Renal cortex interstitium (tissue), 11 donors: ENCODE measurements around the gene SERPINB10. TPM values are rescaled to one million over a fixed set of nuclear protein-coding genes. Genes with fewer than 3 reads are reported as not detected.
"Not testable (repeated sequence)": the region's sequence is repeated elsewhere in the genome, so short reads cannot be mapped to it uniquely, and the experiment has no call there.

ENCODE experiments used
- DNase-seq, 11 donors: peaks; one replicate each; pipeline ENCODE4 v3.0.0-alpha.2; 2013; ENCODE audit warnings: low read depth in 9 of 11, low spot score in 4 of 11; ENCODE audit errors: extremely low read depth in 1 of 11
- polyA plus RNA-seq, 3 donors: library from polyadenylated mRNA; unstranded; fragments of 120-200 nt; gene quantifications; one replicate each; pipeline ENCODE4 v1.2.1, GENCODE V29; 2013; ENCODE audit not compliant: insufficient read length in 3 of 3

Gene SERPINB10
- polyA plus RNA-seq, 3 donors: 0.11 to 0.16 TPM; not detected in 1

DNA sequence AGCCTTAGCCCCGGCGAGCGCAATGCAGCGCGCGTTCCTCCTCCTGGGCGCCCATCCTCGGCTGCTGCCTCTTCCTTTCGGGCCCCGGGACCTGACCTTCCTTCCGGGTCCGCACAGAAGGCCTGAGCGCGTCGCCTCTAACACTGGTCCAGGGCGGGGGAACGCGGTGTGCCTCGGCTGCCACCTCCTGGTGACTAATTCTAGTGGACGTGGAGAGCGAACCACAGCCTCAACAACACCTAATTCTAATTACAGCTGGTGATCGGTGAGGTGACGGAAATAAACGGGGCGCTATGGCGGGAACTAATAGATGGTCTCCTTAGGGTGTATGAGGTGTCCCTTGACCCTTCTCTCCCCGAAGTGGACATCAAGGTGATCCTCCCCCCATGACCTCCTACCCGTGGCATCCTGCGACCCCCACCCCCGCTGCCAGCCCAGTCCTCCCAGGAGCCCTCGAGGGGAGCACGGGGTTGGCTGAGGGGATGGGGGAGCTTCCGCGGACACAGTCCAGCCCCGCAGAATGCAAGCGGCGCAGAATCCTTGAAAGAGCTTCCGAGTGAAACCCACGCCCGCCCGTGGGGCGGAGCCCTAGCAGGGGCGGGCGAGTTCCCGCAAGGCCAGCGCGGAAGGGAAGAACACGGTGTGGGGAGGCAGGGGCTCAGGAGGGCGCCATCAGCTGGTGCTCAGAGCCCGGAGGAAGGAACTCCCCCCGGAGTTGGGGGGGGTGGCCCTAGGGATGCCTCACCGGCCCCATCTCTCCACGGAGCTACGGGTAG, 28.6 kb downstream of the SERPINB10 start:
- DNase-seq: peak in 10 of 11 donors; percentile 35 to 62 (median 58)

DNA sequence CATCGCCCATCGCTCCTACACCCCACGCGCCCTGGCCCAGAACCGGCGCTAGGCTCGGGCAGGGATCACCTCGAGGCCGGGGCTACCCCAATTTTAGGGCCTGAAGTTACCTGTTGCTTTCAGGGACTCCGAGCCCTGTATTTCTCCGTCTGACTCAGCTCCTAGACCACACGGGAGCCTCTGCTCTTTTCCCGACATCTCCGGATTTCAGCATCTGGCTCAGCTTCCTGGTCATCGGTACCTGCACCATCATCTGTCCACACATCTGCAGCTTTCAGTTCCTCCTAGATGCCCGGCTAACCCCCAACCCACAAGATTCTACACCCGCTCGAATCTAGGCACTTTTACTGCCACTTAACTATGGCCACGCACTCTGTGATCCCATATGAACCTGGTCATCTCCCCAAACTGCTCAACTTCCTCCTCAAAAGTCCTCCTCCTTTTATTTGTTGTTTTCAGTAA, 29.2 kb downstream of the SERPINB10 start:
- DNase-seq: no peak

GRCh38 chr18:63940008-63940407, 32.2 kb downstream of the SERPINB10 start:
- no peak for DNase-seq

- not testable (repeated sequence) for DNase-seq
Measured at GRCh38 chr18:63940543-63941050, 32.8 kb downstream of the SERPINB10 start.

- DNase-seq: no peak
Measured at GRCh38 chr18:63947051-63947790, 39.5 kb downstream of the SERPINB10 start.

GRCh38 chr18:63949068-63949737, 41.4 kb downstream of the SERPINB10 start, which contains the start of gene HMSD:
Gene HMSD, plus strand, starts transcription at chr18:63949301. Its CDS starts 4,155 bp downstream, at chr18:63953456.
- DNase-seq: no peak

DNA sequence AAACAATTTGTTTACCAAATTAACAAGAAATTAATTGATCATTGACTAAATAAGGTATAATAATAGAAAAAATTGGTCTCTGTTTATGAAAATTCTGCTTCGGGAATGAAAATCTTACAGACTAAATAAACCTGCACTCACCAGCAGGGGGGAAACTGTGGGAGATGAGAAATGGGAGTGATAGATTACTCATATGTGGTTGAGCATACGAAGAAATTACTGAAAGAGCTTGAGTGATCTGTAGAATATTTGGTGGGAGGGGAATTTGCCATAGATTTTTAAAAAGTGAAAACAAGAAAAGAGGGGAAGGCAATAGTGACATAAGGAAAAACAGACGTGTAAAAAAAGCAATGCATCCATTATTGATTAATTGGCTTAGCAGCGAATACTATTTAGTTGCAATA, 43.5 kb downstream of the SERPINB10 start:
- no peak for DNase-seq

DNA sequence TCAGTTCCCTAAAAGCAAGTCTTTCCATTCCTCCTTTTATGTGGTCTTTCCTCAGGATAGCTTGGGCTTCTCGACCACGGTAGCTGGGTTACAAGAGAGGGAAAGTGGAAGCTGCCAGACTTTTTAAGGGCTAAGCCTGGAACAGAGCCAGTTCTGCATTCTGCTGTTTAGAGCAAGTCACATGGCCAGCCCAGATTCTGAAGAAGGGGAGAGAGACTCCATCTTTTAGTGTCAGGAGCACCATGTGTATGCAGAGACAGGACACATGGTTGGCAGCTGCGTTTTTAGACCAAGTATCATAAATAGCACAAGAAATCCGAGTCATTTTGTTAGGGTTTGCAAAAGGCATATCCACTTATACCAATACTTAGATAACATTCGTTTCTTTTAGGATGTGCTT, 46.1 kb downstream of the SERPINB10 start:
- no peak for DNase-seq

DNA sequence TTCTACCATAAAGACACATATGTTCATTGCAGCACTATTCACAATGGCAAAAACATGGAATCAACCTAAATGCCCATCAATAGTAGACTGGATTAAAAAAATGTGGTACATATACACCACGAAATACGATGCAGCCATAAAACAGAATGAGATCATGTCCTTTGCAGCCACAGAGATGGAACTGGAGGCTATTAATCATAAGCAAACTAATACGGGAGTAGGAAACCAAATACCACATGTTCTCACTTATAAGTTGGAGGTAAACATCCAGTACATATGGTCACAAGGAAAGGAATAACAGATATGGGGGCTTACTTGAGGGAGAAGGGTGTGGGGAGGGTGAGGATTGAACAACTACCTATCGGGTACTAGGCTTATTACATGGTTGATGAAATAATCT, 49.0 kb downstream of the SERPINB10 start:
- no peak for DNase-seq

DNA sequence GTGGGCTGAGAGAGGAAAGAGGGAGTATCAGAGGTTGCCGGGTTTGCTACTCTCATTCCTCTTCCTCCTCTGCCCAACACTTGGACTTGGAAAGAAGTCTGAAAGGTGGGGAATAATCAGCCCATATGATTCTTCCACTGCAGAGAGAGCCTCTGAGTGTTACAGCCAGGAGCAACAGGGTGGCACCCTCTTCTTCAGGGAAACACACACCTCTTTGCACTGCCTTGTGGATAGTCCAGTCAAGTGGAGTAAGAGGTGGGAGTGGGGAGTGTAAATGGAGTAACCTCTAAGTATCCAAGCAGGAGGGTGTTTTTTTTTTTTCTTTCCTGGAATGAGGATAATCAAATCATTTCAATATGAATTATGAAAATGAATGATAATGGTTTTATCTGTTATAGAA, 53.1 kb downstream of the SERPINB10 start:
- DNase-seq: no peak

DNA sequence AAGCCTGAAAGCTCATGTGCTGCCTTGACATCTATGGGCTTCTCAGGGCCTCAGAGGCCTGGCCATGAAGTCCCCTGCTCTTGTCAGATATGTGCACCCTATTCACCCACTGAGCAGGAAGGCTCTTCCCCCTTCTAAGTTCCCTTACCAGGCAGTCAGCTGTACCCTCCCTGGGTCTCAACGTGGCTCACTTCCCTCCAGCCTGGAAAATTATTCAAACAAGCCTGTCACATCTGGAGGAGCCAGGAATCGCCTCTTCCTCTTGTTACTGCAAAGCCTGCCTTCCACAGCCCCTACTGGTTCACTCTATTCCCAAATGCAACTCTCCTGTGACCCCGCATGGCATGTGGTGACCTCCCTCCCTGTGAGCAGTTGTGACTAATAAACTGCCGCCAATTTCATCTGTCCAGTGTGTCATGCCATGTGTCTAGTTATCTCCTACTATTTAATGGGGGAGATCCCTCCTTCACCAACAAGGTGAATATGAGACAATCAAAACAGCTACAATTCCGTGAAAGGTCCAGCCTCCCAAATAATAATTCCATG, 53.8 kb downstream of the SERPINB10 start:
- no peak for DNase-seq

DNA sequence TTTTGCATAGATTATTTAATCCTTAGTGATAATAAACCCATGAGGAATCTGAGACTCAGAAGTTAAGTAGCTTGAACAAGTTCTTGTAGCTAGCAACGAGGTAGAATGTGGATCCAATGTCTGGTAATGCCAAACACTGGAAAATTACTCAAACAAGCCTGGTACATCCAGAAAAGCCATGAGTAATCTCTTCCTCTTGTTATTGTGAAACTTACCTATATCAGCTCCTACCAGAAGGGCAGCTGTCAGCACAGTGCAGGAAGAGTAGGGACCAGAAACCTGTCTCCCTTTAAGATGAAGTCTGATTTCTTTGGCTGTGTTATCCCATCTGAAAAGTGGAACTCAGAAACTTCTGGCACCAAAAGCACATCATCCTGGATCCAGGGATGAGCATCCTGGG, 54.4 kb downstream of the SERPINB10 start:
- DNase-seq: no peak

DNA sequence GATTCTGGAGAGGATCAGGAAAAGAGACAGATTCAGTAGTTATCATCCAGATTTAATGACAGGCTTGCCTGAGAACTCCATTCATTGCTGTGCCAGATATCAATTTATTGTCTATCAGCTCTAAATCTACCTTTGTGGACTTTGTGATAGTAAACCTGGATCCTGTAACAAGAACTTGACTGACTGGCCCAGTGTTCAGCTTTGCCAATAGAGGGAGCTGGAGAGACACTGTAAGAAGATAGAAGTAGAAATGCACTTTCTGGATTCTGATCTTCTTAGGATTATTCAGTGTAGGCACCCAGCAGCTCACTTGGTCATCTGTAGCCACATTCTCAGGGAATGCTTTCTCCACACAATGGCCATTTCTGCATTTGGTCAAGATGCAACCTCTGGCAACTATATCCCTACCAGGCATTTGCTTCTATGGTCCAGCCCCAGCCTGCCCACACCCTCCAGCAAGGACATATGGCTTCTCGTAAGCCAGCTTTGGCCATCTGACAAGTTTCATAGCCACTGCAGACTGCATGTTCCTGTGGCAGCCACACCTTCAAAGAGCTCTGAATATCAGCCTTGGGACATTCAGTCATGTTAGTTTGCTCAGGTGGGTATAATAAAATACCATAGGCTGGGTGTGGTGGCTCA, 56.0 kb downstream of the SERPINB10 start:
- DNase-seq: peak in 2 of 11 donors; percentile 34 to 48

DNA sequence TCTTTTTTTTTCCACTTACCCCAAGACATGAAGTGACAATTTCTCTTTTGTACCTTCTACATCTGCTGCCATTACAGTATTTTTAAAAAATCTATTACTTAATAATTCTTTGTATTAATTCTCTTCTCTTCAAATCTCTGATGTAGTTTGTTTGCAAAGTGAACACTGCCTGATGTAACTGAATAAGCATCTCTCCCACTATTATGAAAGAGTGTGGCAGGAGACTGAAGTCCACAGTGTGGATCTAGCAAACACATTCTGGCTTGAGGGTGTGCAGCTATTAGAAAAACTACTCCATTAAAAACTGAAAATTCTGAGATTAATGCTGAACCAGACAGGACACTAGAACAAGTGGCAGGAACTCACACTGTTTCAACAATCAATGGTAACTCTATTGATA, 57.1 kb downstream of the SERPINB10 start:
- DNase-seq: no peak

DNA sequence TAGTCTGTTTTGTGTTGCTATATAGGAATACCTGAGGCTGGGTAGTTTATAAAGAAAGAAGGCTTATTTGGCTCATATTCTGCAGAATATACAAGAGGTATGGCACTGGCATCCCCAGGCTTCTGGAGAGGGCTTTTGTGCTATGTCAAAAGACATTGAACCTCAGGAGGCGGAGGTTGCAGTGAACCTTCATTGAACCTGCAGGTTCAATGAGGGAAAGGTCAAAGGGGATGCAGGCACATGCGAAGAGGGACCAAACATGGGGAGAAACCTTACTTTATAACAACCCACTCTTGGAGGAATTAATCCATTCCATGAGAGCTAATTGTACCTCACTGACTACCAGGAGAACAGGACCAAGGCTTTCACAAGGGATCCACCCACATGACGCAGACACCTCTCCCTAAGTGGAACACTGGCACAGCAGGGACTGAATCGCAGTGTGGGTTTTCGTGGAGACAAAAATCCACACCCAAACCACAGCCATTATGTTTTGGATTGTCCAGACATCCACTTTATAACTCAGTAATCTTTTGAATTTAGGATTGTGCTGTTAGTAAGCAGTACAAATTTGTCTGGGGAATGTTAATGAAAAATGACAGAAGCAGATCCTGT, 58.1 kb downstream of the SERPINB10 start:
- DNase-seq: no peak

DNA sequence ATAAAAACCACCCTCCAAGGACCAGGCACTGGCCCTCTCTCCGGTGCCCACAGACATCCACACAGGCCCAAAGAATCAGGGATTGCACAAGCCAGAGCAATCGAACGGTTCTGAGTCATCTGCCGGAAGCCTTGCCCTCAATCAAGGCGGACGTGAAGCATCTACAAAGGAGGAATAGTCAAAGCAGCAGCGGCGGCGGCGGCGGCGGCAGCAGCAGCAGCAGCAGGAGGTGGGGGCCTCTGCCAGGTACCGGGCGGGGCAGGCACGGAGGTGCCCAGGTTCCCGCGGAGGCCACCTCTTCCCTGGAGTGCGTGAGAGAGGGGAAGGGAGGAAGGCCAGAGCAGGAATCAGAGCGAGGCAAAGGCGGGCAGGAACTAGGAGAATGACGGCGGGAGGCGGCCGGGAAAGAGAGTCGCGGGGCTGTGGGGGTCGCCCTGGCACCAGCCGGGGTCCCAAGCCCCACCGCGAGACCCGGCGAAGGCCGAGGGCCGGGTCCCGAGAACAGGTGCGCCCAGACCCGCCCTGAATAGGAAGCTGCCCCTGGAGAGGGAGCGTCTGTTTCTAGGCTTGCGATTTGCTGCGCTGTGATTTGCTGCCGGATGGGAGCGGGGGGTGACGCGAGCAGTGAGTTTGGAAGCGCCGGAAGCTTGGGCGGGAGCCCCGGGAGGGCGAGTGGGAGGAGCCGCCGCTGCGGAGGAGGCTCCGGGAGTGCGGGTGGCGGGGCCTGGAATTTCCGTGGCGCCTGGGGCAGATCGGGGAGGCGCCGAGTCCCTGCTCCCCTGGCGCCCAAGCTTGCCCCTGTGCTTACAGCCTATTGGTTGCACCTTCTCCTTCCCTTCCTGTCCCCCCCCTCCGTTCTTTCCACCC, 62.4 kb downstream of the SERPINB10 start, which contains the start of gene SERPINB8:
Gene SERPINB8, plus strand, starts transcription at position 140 of the 867 bp plus-strand sequence. CDS start 8,228 bp downstream, outside the sequence.
- peak; percentile 78 to 94 (median 88) for DNase-seq

- DNase-seq: peak in 1 of 11 donors; percentile 23
Measured at GRCh38 chr18:63970809-63971205, 63.0 kb downstream of the SERPINB10 start.
